ENCODE measurements around the gene POU3F1.
"Not testable (repeated sequence)": the region's sequence is repeated elsewhere in the genome, so short reads cannot be mapped to it uniquely, and the experiment has no call there.

Gene POU3F1

GRCh38 chr1:38034871-38035270, 11.7 kb downstream of the POU3F1 start:
- no peaks in the 10 kb centered on the region for H3K36me3 ChIP-seq (ENCODE audit: control insufficient read depth, insufficient read depth, low read length)
- H3K9me3 ChIP-seq (ENCODE audit: control insufficient read depth, insufficient read depth, low read length): no peaks in the 10 kb centered on the region
- H3K27ac ChIP-seq (ENCODE audit: low read depth, low read length): no peak overlapping the region
- H3K4me1 ChIP-seq (ENCODE audit: control insufficient read depth, insufficient read depth, low read length): peaks cover 8% of the 10 kb centered on the region
- no peak overlapping the region for H3K9ac ChIP-seq (ENCODE audit: low read depth, low read length)
- no peaks in the 10 kb centered on the region for H3K27me3 ChIP-seq (ENCODE audit: control insufficient read depth, insufficient read depth, low read length)
- H3K4me3 ChIP-seq (ENCODE audit: low read depth, low read length): no peak overlapping the region

- not testable (repeated sequence) for H3K9ac ChIP-seq (ENCODE audit: low read depth, low read length); H3K9me3 ChIP-seq (ENCODE audit: control insufficient read depth, insufficient read depth, low read length); H3K27ac ChIP-seq (ENCODE audit: low read depth, low read length); H3K36me3 ChIP-seq (ENCODE audit: control insufficient read depth, insufficient read depth, low read length); H3K4me3 ChIP-seq (ENCODE audit: low read depth, low read length); H3K27me3 ChIP-seq (ENCODE audit: control insufficient read depth, insufficient read depth, low read length)
- peaks cover 26% of the 10 kb centered on the region for H3K4me1 ChIP-seq (ENCODE audit: control insufficient read depth, insufficient read depth, low read length)
Measured at GRCh38 chr1:38032992-38033391, 13.6 kb downstream of the POU3F1 start.

DNA sequence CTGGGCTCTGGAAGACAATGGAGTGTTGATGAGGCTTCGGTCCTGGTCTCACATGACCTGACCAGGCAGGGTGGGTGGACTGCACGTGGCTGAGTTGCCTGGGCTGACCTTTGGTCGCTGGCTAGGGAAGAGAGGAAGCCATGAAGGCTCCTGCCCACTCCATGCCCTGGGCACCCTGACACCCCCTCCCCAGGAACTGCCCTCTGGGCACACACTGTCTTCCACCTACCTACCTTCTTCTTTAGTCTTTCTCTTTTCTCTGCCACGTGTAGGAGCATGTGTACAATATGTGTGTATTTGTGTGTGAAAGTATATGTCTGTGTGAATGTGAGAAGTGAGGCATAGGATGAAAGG, 15.1 kb downstream of the POU3F1 start:
- Histone ChIP-seq H3K4me3 (ENCODE audit: low read depth, low read length) (no peak overlapping the region), H3K27me3 (ENCODE audit: control insufficient read depth, insufficient read depth, low read length) (no peaks in the 10 kb centered on the region), H3K4me1 (ENCODE audit: control insufficient read depth, insufficient read depth, low read length) (peaks cover 30% of the 10 kb centered on the region), H3K27ac (ENCODE audit: low read depth, low read length) (no peak overlapping the region), H3K9me3 (ENCODE audit: control insufficient read depth, insufficient read depth, low read length) (no peaks in the 10 kb centered on the region), H3K9ac (ENCODE audit: low read depth, low read length) (no peak overlapping the region), H3K36me3 (ENCODE audit: control insufficient read depth, insufficient read depth, low read length) (peaks cover 4% of the 10 kb centered on the region; the same call in 1 of the 2 replicates)

DNA sequence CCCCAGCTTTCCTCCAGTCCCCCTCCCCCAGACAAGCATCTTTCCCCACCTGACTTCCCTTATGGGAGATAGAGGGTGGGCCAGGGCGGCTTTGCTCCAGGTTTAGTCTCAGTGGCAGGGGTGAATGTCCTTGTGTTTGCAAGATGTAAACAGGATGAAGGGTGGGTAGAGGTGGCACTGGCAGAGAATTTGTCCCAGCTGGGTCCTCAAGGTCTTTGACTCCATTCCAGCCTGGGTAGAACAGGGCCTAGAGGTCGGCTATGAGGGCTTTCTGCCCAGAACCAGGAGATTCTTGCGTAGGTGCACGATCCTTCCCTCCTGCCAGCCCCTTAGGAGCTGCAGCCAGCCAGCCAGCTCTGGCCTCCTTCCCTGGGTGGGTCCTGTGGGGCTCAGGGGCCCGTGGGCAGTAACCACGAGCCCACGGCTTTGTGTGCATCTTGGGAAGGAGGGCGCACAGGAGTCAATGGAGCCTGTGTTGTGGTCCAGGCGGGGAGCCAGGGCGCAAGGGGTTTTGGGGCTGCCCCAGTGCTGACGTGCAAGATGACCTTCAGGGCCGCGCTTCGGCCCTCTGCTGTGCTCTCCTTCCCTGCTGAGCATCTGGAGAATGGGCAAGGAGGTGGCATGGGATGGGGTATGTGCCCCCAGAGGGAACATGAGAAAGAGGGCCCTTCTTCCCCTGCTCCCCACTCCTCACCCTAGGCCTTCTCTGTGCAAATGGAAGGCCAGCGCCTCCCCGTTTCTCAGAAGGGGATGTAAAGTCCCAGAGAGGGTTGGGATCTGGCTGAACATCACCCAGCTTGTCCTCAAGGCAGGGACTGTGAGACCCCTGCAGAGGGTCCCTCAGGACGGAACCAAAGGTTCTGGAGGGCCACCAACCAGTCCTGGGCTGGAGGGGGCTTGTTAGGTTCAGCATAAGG, 15.7 kb downstream of the POU3F1 start:
- Histone ChIP-seq H3K4me3 (ENCODE audit: low read depth, low read length) (no peak overlapping the region), H3K36me3 (ENCODE audit: control insufficient read depth, insufficient read depth, low read length) (peaks cover 8% of the 10 kb centered on the region), H3K4me1 (ENCODE audit: control insufficient read depth, insufficient read depth, low read length) (peaks cover 30% of the 10 kb centered on the region), H3K9ac (ENCODE audit: low read depth, low read length) (no peak overlapping the region), H3K9me3 (ENCODE audit: control insufficient read depth, insufficient read depth, low read length) (no peaks in the 10 kb centered on the region), H3K27ac (ENCODE audit: low read depth, low read length) (no peak overlapping the region), H3K27me3 (ENCODE audit: control insufficient read depth, insufficient read depth, low read length) (no peaks in the 10 kb centered on the region)

DNA sequence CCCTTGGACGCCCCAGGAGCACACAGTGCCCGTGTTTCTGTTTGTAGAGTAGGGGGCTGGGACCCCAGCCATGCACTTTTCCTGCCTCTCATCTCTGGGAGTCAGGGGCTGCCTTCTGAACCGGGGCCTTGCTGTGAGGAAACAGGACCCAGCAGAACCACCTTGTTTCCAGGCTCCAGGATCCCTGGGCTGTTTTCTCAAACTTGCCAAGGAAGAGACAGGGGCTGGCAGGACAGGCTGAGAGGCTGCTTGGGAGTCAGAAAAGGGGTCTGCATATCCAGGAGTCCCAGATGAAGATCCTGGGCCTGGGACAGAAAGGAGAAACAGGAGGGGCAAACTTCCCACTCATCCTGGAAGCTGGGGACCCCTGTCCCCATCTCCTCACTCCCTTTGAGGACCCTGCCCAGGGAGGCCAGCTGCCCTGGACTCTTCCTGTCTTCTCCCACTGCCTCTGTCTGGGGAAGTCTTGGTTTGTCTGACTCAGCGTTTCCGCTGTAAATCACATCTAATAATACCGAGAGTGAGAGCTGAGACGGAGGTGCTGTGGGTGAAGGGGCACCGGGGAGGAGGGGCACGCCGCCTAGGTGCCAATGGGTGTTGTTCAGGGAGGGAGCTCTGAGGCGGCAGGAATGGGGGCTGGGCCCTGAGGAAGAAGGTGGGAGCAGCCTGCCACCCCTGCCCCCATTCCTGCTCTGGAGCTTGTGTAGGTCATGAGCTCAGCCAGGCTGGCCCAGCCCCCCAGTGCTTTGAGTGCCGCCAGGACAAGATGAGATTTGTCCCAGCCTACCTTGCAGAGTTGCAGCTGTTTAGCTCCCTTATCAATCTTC, 16.7 kb downstream of the POU3F1 start:
- Histone ChIP-seq H3K27ac (ENCODE audit: low read depth, low read length) (peak overlapping the region; percentile 56), H3K9ac (ENCODE audit: low read depth, low read length) (no peak overlapping the region), H3K4me1 (ENCODE audit: control insufficient read depth, insufficient read depth, low read length) (peaks cover 30% of the 10 kb centered on the region)

GRCh38 chr1:38029081-38029681, 17.4 kb downstream of the POU3F1 start:
- H3K4me3 ChIP-seq (ENCODE audit: low read depth, low read length): peak overlapping the region; percentile 37
- H3K27ac ChIP-seq (ENCODE audit: low read depth, low read length): peak overlapping the region; percentile 56
- peaks cover 30% of the 10 kb centered on the region for H3K4me1 ChIP-seq (ENCODE audit: control insufficient read depth, insufficient read depth, low read length)
- H3K27me3 ChIP-seq (ENCODE audit: control insufficient read depth, insufficient read depth, low read length): no peaks in the 10 kb centered on the region
- peaks cover 23% of the 10 kb centered on the region for H3K36me3 ChIP-seq (ENCODE audit: control insufficient read depth, insufficient read depth, low read length)
- H3K9me3 ChIP-seq (ENCODE audit: control insufficient read depth, insufficient read depth, low read length): no peaks in the 10 kb centered on the region
- no peak overlapping the region for H3K9ac ChIP-seq (ENCODE audit: low read depth, low read length)

More for the DNA sequence above, 16.7 kb downstream of the POU3F1 start:
- Histone ChIP-seq H3K36me3 (ENCODE audit: control insufficient read depth, insufficient read depth, low read length) (peaks cover 18% of the 10 kb centered on the region), H3K9me3 (ENCODE audit: control insufficient read depth, insufficient read depth, low read length) (no peaks in the 10 kb centered on the region), H3K4me3 (ENCODE audit: low read depth, low read length) (no peak overlapping the region), H3K27me3 (ENCODE audit: control insufficient read depth, insufficient read depth, low read length) (no peaks in the 10 kb centered on the region)

DNA sequence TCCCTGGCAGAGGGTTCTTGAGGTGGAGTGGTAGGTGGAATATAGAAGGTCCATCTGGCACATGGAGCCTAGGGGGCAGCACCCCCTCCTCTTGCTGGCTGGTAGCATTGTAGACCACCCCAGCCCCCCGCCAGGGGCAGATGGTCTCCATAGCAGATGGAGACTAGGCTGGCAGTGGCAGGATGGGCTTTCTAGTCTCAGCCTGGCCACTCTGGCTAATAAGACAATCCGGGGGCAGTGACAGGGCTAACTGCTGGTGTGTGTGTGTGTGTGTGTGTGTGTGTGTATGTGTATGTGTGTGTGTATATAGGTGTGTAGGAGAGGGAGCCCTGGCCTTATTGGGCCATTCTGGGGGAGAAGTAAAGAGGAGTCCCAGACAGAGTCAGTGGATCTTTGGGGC, 17.9 kb downstream of the POU3F1 start:
- Histone ChIP-seq H3K27me3 (ENCODE audit: control insufficient read depth, insufficient read depth, low read length) (no peaks in the 10 kb centered on the region), H3K27ac (ENCODE audit: low read depth, low read length) (peak overlapping the region; percentile 56), H3K36me3 (ENCODE audit: control insufficient read depth, insufficient read depth, low read length) (peaks cover 28% of the 10 kb centered on the region), H3K4me1 (ENCODE audit: control insufficient read depth, insufficient read depth, low read length) (peaks cover 30% of the 10 kb centered on the region), H3K9me3 (ENCODE audit: control insufficient read depth, insufficient read depth, low read length) (no peaks in the 10 kb centered on the region), H3K9ac (ENCODE audit: low read depth, low read length) (no peak overlapping the region), H3K4me3 (ENCODE audit: low read depth, low read length) (no peak overlapping the region)

DNA sequence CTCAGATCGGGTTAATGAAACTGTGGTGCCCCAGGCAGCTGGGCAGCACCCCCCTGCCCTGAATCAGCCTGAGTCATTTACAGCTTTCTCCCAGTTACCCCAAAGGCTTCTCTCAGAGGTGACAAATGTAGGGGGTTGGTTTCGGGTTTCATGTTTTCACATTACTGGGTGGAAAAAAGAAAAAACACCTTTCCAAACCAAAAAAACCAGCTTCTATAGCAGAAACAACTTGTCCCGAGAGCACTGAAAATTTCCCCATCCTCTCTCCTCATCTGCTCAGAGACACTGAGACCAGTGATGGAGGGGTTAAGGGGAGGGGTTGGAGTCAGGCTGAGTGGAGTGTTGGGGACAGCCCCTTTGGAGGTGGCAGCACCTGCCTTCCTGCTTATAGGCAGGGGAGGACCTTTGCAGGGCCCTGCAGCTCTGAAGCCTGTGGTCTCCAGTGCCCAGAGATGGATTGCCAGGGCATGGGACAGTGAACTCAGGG, 18.4 kb downstream of the POU3F1 start:
- H3K4me1 ChIP-seq (ENCODE audit: control insufficient read depth, insufficient read depth, low read length): peaks cover 30% of the 10 kb centered on the region
- H3K9me3 ChIP-seq (ENCODE audit: control insufficient read depth, insufficient read depth, low read length): no peaks in the 10 kb centered on the region
- H3K4me3 ChIP-seq (ENCODE audit: low read depth, low read length): no peak overlapping the region
- H3K36me3 ChIP-seq (ENCODE audit: control insufficient read depth, insufficient read depth, low read length): peaks cover 33% of the 10 kb centered on the region
- H3K27me3 ChIP-seq (ENCODE audit: control insufficient read depth, insufficient read depth, low read length): no peaks in the 10 kb centered on the region
- H3K27ac ChIP-seq (ENCODE audit: low read depth, low read length): no peak overlapping the region
- H3K9ac ChIP-seq (ENCODE audit: low read depth, low read length): no peak overlapping the region

DNA sequence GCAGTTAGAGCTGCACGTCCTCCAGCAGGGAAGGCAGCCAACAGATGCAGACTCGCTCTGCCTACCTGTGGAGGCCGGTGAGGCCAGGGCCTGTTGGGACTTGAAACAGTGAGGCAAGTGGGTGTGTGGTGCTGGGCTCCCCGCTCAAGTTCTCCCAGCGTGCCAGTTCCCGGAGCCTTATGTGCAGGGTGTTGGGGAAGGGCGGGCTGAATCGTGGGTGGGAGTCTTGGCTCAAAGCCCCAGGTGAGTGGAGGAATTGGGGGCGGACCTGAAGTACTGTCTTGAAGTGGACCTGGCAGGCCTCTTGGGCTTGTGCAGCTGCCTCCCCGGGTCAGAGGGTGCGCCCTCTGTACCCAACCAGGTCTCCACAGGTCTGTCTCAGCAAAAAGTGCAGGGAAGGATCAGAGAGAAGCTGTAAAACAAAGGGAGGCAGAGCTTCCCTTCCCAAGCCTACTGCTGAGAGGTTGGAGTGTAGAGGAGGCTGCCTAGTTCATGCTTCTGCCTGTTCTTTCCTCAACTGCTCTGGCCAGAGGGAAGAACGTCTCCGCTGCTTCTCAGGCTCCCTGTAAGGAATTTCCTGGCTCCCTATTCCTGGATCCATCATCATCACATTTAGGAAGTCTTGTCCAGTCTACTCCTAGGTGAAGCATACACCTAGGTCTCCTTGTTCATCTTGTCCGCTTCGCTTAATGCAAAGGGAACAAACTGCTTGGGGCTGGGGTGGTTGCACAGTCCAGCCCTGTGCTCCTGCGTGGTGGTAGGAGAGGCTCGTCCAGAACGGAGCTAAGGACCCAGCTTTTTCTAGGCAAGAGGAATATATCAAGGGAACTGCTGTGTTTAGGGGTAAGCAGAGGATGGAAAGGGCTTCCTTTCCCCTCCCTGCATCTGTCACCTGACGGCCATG, 19.1 kb downstream of the POU3F1 start:
- Histone ChIP-seq H3K36me3 (ENCODE audit: control insufficient read depth, insufficient read depth, low read length) (peaks cover 40% of the 10 kb centered on the region), H3K4me3 (ENCODE audit: low read depth, low read length) (no peak overlapping the region), H3K27ac (ENCODE audit: low read depth, low read length) (no peak overlapping the region), H3K4me1 (ENCODE audit: control insufficient read depth, insufficient read depth, low read length) (peaks cover 30% of the 10 kb centered on the region), H3K27me3 (ENCODE audit: control insufficient read depth, insufficient read depth, low read length) (no peaks in the 10 kb centered on the region), H3K9me3 (ENCODE audit: control insufficient read depth, insufficient read depth, low read length) (no peaks in the 10 kb centered on the region), H3K9ac (ENCODE audit: low read depth, low read length) (no peak overlapping the region)

DNA sequence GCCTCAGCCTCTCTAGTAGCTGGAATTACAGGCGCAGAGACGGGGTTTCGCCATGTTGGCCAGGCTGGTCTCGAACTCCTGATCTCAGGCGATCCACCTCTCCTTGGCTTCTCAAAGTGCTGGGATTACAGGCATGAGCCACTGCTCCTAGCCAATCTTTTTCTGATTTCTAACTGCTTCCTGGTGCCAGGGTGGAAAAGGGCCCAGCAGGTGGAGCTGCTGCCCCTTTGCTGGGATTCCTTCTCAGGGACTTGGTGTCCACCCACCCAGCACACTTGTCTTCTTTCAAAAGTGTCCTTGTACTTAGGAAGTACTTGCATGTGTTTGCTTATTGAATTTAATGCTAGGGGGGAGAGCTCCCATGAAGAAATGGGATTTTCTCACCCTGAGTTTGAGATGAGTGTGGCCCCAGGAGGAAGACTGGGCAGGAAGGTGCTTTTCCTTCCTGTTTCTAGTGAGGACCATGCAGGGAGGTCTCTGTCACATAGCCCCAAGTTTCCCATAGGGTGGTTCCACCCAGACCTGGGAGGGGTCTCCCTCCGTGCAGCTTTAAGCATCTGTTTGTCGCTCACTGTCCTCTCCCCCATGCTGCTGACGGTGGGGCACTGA, 19.9 kb downstream of the POU3F1 start:
- Histone ChIP-seq H3K27me3 (ENCODE audit: control insufficient read depth, insufficient read depth, low read length) (no peaks in the 10 kb centered on the region), H3K9ac (ENCODE audit: low read depth, low read length) (no peak overlapping the region), H3K27ac (ENCODE audit: low read depth, low read length) (no peak overlapping the region), H3K9me3 (ENCODE audit: control insufficient read depth, insufficient read depth, low read length) (no peaks in the 10 kb centered on the region), H3K4me1 (ENCODE audit: control insufficient read depth, insufficient read depth, low read length) (peaks cover 30% of the 10 kb centered on the region), H3K36me3 (ENCODE audit: control insufficient read depth, insufficient read depth, low read length) (peaks cover 48% of the 10 kb centered on the region), H3K4me3 (ENCODE audit: low read depth, low read length) (no peak overlapping the region)

All from HUES48 (cell line).